GM23338 (cell line): ENCODE data around the gene DNAJC7. TPM values are rescaled to one million over a fixed set of nuclear protein-coding genes. Genes with fewer than 3 reads are reported as not detected.

ENCODE experiments used
- ATAC-seq: fragments of 200-7000 bp; cut with Tn5 transposase; 3 replicates; pipeline ENCODE4 v1.9.1; 2020
- DNase-seq: peaks from one replicate; pipeline ENCODE4 v3.0.0-alpha.2; 2015; ENCODE audit warnings: low spot score
- H2AFZ ChIP-seq: fragments of 200-600 bp; sonication (generic); 2 replicates; pipeline ENCODE4 v1.8.0; 2016; ENCODE audit warnings: antibody characterized with exemption, mild to moderate bottlenecking, moderate library complexity
- H3F3A ChIP-seq: fragments of 200-600 bp; sonication (generic); replicated peaks from 2 replicates; pipeline ENCODE4 v1.8.0; 2017; ENCODE audit warnings: antibody characterized with exemption, mixed run types, low read depth
- H3K27ac ChIP-seq: fragments of 200-600 bp; sonication (generic); 2 replicates; pipeline ENCODE4 v1.6.1; 2016; ENCODE audit warnings: low read depth
- H3K27me3 ChIP-seq: fragments of 200-600 bp; sonication (generic); 2 replicates; pipeline ENCODE4 v1.8.0; 2016; ENCODE audit warnings: mild to moderate bottlenecking, mixed run types, moderate library complexity; ENCODE audit not compliant: insufficient read depth
- H3K36me3 ChIP-seq: fragments of 200-600 bp; sonication (generic); 2 replicates; pipeline ENCODE4 v1.8.0; 2016; ENCODE audit warnings: mild to moderate bottlenecking; ENCODE audit not compliant: insufficient read depth
- H3K4me1 ChIP-seq: fragments of 200-600 bp; sonication (generic); 2 replicates; pipeline ENCODE4 v1.8.0; 2016; ENCODE audit warnings: mild to moderate bottlenecking, moderate library complexity; ENCODE audit not compliant: insufficient read depth
- H3K4me2 ChIP-seq: fragments of 200-600 bp; sonication (generic); 2 replicates; pipeline ENCODE4 v1.7.1; 2017; ENCODE audit warnings: mixed run types
- H3K4me3 ChIP-seq: fragments of 200-600 bp; sonication (generic); 2 replicates; pipeline ENCODE4 v1.6.1; 2016; ENCODE audit warnings: mixed run types
- H3K79me2 ChIP-seq: fragments of 200-600 bp; sonication (generic); replicated peaks from 2 replicates; pipeline ENCODE4 v1.8.0; 2017; ENCODE audit warnings: mild to moderate bottlenecking; ENCODE audit not compliant: insufficient read depth
- H3K9me2 ChIP-seq: fragments of 200-600 bp; sonication (generic); 2 replicates; pipeline ENCODE4 v1.8.0; 2017; ENCODE audit not compliant: insufficient read depth
- H4K20me1 ChIP-seq: fragments of 200-600 bp; sonication (generic); replicated peaks from 2 replicates; pipeline ENCODE4 v1.8.0; 2017; ENCODE audit warnings: mild to moderate bottlenecking; ENCODE audit not compliant: insufficient read depth
- H3K27ac Mint-ChIP-seq: 2 replicates; pipeline ENCODE4 v1.8.0; 2020; ENCODE audit warnings: inconsistent platforms, mild to moderate bottlenecking, moderate library complexity, mixed read lengths
- H3K27me3 Mint-ChIP-seq: 3 replicates; pipeline ENCODE4 v1.8.0; 2022; ENCODE audit warnings: low read depth, mild to moderate bottlenecking, moderate library complexity, mixed read lengths, inconsistent platforms; ENCODE audit not compliant: insufficient read depth, poor library complexity
- H3K36me3 Mint-ChIP-seq: 3 replicates; pipeline ENCODE4 v1.8.0; 2021; ENCODE audit warnings: low read depth, mild to moderate bottlenecking, inconsistent platforms, moderate library complexity, mixed read lengths
- H3K4me1 Mint-ChIP-seq: 3 replicates; pipeline ENCODE4 v1.8.0; 2020; ENCODE audit warnings: mild to moderate bottlenecking, inconsistent platforms, mixed read lengths
- H3K4me3 Mint-ChIP-seq: 3 replicates; pipeline ENCODE4 v1.8.0; 2021; ENCODE audit warnings: moderate library complexity, mild to moderate bottlenecking, inconsistent platforms, mixed read lengths
- H3K9me3 Mint-ChIP-seq: 3 replicates; pipeline ENCODE4 v1.8.0; 2020; ENCODE audit warnings: moderate library complexity, mild to moderate bottlenecking, inconsistent platforms, mixed read lengths
- CREB1 ChIP-seq: fragments of 250-450 bp; sonication (Bioruptor Pico); IDR thresholded peaks from 2 replicates; pipeline ENCODE4 v1.5.0; 2020; ENCODE audit warnings: low read depth, mild to moderate bottlenecking, moderate library complexity
- EZH2 ChIP-seq: fragments of 200-600 bp; sonication (generic); IDR thresholded peaks from one replicate; pipeline ENCODE4 v1.8.0; 2017; ENCODE audit warnings: antibody characterized with exemption, mild to moderate bottlenecking, low read depth; ENCODE audit not compliant: unreplicated experiment
- EZH2phosphoT487 ChIP-seq: fragments of 200-600 bp; sonication (generic); IDR thresholded peaks from one replicate; pipeline ENCODE4 v1.8.1; 2018; ENCODE audit warnings: antibody characterized with exemption; ENCODE audit not compliant: unreplicated experiment
- JUNB ChIP-seq: IDR thresholded peaks from one replicate; pipeline ENCODE4 v1.6.1; 2016; ENCODE audit warnings: antibody characterized with exemption; ENCODE audit not compliant: unreplicated experiment
- POLR2AphosphoS5 ChIP-seq: IDR thresholded peaks from 2 replicates; pipeline ENCODE4 v1.6.1; 2016; ENCODE audit warnings: antibody characterized with exemption, low read depth
- STAT1 ChIP-seq: IDR thresholded peaks from one replicate; pipeline ENCODE4 v1.6.1; 2016; ENCODE audit warnings: antibody characterized with exemption; ENCODE audit not compliant: unreplicated experiment
- ZNF114 ChIP-seq: fragments of 250-450 bp; sonication (Bioruptor Pico); IDR thresholded peaks from 2 replicates; pipeline ENCODE4 v1.5.0; 2020; ENCODE audit warnings: mild to moderate bottlenecking, moderate library complexity
- ZNF331 ChIP-seq: fragments of 250-450 bp; sonication (Bioruptor Pico); IDR thresholded peaks from 2 replicates; pipeline ENCODE4 v1.5.0; 2020; ENCODE audit warnings: low read depth, mild to moderate bottlenecking, moderate library complexity
- polyA plus RNA-seq: library from polyadenylated mRNA; unstranded; fragments of >200 nt; fragmentation: Nextera tagmentation; extraction: Ambion mirVana; gene quantifications from 2 replicates; pipeline ENCODE4 v1.2.1, GENCODE V29; 2016
- total RNA-seq: library from RNA; depleted of rRNA; stranded (reverse); fragments of >200 nt; shearing (Covaris generic); gene quantifications from 2 replicates; pipeline ENCODE4 v1.2.3, GENCODE V29; 2014
- TF ChIP-seq, protein P1 (sequence below), 2 experiments: fragments of 200-600 bp in 1 of 2; sonication (generic) in 1 of 2; conservative IDR thresholded peaks; 2 replicates each; pipeline versions ENCODE4 v1.5.1 to v1.6.1; 2016 to 2017; ENCODE audit warnings: antibody characterized with exemption in 2 of 2, low read depth in 2 of 2, mild to moderate bottlenecking in 2 of 2, moderate library complexity in 1 of 2
- TF ChIP-seq, protein P2 (sequence below): IDR thresholded peaks from one replicate; pipeline ENCODE4 v1.6.1; 2018; ENCODE audit warnings: antibody characterized with exemption; ENCODE audit not compliant: unreplicated experiment
- TF ChIP-seq, protein P3 (sequence below): IDR thresholded peaks from 2 replicates; pipeline ENCODE4 v1.6.1; 2016; ENCODE audit warnings: antibody characterized with exemption

DNAJC7 gene
- total and polyA plus RNA-seq, 2 experiments from 2014 or later = 139 to 141 TPM

DNA sequence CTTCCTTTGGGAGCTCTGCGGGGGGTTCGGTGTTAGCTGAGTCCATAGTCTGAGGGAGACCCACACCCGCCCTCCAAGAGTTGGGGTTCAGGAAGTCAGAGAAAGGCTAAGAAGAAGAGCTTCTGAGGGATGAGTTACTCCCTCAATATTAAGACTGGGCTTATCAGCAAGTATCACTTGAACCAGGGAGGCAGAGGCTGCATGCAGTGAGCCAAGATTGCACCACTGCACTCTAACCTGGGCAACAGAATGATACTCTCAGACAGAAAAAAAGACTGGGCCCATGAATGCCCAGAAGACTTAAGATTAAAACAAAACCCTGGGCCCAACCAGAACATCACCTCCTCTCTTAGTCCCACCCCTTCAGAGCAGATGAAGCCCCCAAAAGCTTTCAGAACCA is 8.7 kb upstream of the DNAJC7 start (continued):
- TF ChIP-seq POLR2AphosphoS5 (no peak), EZH2phosphoT487 (no peak), EZH2 (no peak), CREB1 (CRISPR knock-in tag) (no peak), STAT1 (no peak)
- TF ChIP-seq, protein P1, sequence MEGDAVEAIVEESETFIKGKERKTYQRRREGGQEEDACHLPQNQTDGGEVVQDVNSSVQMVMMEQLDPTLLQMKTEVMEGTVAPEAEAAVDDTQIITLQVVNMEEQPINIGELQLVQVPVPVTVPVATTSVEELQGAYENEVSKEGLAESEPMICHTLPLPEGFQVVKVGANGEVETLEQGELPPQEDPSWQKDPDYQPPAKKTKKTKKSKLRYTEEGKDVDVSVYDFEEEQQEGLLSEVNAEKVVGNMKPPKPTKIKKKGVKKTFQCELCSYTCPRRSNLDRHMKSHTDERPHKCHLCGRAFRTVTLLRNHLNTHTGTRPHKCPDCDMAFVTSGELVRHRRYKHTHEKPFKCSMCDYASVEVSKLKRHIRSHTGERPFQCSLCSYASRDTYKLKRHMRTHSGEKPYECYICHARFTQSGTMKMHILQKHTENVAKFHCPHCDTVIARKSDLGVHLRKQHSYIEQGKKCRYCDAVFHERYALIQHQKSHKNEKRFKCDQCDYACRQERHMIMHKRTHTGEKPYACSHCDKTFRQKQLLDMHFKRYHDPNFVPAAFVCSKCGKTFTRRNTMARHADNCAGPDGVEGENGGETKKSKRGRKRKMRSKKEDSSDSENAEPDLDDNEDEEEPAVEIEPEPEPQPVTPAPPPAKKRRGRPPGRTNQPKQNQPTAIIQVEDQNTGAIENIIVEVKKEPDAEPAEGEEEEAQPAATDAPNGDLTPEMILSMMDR (conservative IDR thresholded peaks at IDR 0.05; ENCODE audit: low read depth in 2 of 2) = no peak
- TF ChIP-seq, protein P2, sequence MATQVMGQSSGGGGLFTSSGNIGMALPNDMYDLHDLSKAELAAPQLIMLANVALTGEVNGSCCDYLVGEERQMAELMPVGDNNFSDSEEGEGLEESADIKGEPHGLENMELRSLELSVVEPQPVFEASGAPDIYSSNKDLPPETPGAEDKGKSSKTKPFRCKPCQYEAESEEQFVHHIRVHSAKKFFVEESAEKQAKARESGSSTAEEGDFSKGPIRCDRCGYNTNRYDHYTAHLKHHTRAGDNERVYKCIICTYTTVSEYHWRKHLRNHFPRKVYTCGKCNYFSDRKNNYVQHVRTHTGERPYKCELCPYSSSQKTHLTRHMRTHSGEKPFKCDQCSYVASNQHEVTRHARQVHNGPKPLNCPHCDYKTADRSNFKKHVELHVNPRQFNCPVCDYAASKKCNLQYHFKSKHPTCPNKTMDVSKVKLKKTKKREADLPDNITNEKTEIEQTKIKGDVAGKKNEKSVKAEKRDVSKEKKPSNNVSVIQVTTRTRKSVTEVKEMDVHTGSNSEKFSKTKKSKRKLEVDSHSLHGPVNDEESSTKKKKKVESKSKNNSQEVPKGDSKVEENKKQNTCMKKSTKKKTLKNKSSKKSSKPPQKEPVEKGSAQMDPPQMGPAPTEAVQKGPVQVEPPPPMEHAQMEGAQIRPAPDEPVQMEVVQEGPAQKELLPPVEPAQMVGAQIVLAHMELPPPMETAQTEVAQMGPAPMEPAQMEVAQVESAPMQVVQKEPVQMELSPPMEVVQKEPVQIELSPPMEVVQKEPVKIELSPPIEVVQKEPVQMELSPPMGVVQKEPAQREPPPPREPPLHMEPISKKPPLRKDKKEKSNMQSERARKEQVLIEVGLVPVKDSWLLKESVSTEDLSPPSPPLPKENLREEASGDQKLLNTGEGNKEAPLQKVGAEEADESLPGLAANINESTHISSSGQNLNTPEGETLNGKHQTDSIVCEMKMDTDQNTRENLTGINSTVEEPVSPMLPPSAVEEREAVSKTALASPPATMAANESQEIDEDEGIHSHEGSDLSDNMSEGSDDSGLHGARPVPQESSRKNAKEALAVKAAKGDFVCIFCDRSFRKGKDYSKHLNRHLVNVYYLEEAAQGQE = no peak

DNA sequence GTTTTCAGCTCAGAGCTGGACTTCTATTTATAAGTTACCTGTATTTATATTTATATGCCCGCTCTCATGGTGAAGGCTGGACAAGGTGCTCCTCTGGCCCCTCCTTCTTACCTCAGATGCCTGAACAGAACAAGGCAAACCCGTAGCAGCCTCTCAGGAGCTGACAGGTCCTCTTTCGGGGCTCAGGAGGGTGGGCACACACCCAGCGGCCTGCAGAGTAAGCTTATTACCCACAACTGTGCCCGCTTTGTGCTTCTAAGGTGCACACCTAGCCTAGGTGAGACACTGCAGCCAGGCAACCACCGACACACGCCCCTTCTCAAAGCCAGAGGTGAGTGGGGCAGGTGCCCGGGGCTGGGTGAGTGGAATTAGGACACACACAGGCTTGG is 7.9 kb upstream of the DNAJC7 start:
- Histone ChIP-seq H4K20me1 (peaks cover 9% of the 10 kb centered on the region; the same call in 1 of the 2 replicates), H3K27me3 (no peaks in the 10 kb centered on the region), H3K79me2 (peaks cover 13% of the 10 kb centered on the region), H3K36me3 (peaks cover 6% of the 10 kb centered on the region), H3K4me3 (no peak overlapping the region), H2AFZ (no peak overlapping the region), H3K4me2 (no peak overlapping the region), H3K27ac (no peak overlapping the region), H3K9me2 (no peaks in the 10 kb centered on the region), H3F3A (peaks cover 37% of the 10 kb centered on the region), H3K4me1 (peaks cover 12% of the 10 kb centered on the region)
- H3K27me3 Mint-ChIP-seq = peaks cover 9% of the 10 kb centered on the region
- H3K27ac Mint-ChIP-seq = no peak overlapping the region
- no peak; the same call in 1 of the 2 replicates for TF ChIP-seq POLR2AphosphoS5
- TF ChIP-seq EZH2 = no peak
- TF ChIP-seq, protein P2 = no peak
- TF ChIP-seq, protein P1 (conservative IDR thresholded peaks at IDR 0.05; ENCODE audit: low read depth in 2 of 2) = no peak
- no peak for TF ChIP-seq STAT1
- no peak for TF ChIP-seq EZH2phosphoT487
- TF ChIP-seq CREB1 (CRISPR knock-in tag) = no peak
- TF ChIP-seq, protein P3, sequence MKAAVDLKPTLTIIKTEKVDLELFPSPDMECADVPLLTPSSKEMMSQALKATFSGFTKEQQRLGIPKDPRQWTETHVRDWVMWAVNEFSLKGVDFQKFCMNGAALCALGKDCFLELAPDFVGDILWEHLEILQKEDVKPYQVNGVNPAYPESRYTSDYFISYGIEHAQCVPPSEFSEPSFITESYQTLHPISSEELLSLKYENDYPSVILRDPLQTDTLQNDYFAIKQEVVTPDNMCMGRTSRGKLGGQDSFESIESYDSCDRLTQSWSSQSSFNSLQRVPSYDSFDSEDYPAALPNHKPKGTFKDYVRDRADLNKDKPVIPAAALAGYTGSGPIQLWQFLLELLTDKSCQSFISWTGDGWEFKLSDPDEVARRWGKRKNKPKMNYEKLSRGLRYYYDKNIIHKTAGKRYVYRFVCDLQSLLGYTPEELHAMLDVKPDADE = no peak
- no peak for TF ChIP-seq ZNF331 (CRISPR knock-in tag)
- TF ChIP-seq JUNB = no peak
- no peak for TF ChIP-seq ZNF114 (CRISPR knock-in tag)
- H3K4me3 Mint-ChIP-seq = no peak overlapping the region
- ATAC-seq (no peak), DNase-seq (no peak)
- peaks cover 38% of the 10 kb centered on the region for H3K36me3 Mint-ChIP-seq
- no peaks in the 10 kb centered on the region; the same call in 2 of the 3 replicates for H3K9me3 Mint-ChIP-seq
- H3K4me1 Mint-ChIP-seq = peaks cover 44% of the 10 kb centered on the region
